Measurements from ENCODE around the gene SGMS1. TPM values are rescaled to one million over a fixed set of nuclear protein-coding genes. Genes with fewer than 3 reads are reported as not detected.

SGMS1 gene
- total and polyA plus RNA-seq, 2 donors (not counting 3 experiments of a cell fraction or from before 2014, with no cell fraction given), result 9.7 to 23.7 TPM

DNA sequence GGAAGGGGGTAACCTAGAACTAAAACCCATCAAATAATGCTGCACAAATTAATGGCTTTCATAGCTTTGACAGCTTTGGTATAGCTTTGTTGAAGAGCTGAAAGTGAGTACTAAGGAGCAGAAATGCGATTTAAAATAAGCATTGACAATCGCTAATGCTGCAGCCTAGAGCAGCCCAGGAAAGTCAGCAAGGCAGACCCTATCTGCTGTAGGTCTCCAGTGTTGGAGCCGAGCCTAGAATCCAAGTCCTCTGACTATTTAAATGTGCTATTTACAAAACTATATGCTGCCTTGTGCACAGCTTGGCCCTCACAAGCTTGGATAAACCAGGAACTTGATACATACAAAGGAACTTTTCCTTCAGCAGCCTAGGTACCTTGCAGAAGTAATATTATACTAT lies 307.6 kb downstream of the SGMS1 start:
- DNase-seq (ENCODE audit: low read depth, low spot score), result no peak
- CTCF ChIA-PET, result interaction anchor here (1.5 kb wide), 1 partner anchor 10 kb away, joined by 7 read pairs; no protein-coding TSS in a partner anchor

GRCh38 chr10:50315424-50315823 lies 308.3 kb downstream of the SGMS1 start:
- BruUV-seq (replicated peaks), result no TSS peak
- TF ChIP-seq EZH2 (IDR thresholded peaks at IDR 0.05; ENCODE audit: borderline replicate concordance, low read depth, low read length, severe bottlenecking) (no peak), POLR2A (IDR thresholded peaks at IDR 0.05; ENCODE audit: low read depth, low read length) (no peak), FOS (IDR thresholded peaks at IDR 0.05; ENCODE audit: borderline replicate concordance, insufficient read depth, low read length) (no peak), GATA2 (IDR thresholded peaks at IDR 0.05; ENCODE audit: insufficient read depth, insufficient read length, low read depth, low read length) (no peak), MYC (IDR thresholded peaks at IDR 0.05; ENCODE audit: low read depth, low read length) (no peak), MAX (IDR thresholded peaks at IDR 0.05; ENCODE audit: insufficient read depth, insufficient read length) (no peak), POLR2AphosphoS5 (IDR thresholded peaks at IDR 0.05; ENCODE audit: insufficient read depth, low read depth, low read length) (no peak), JUN (IDR thresholded peaks at IDR 0.05; ENCODE audit: borderline replicate concordance, insufficient read depth, insufficient read length, low read depth) (no peak), CTCF (IDR thresholded peaks at IDR 0.05; ENCODE audit: extremely low read depth in 1 of 2, insufficient read depth in 1 of 2, low read depth in 1 of 2, low read length in 2 of 2) (no peak)
- Histone ChIP-seq H3K79me2 (ENCODE audit: control insufficient read depth, insufficient read depth, low read length) (no peaks in the 10 kb centered on the region), H3K27ac (ENCODE audit: insufficient read depth, low read depth, low read length) (no peak overlapping the region), H2AFZ (ENCODE audit: low read depth, low read length) (no peak overlapping the region), H3K4me1 (ENCODE audit: control insufficient read depth, extremely low read depth, insufficient read depth, low read length) (no peaks in the 10 kb centered on the region), H3K4me2 (ENCODE audit: insufficient read depth, low read length) (no peak overlapping the region), H3K9me1 (replicated peaks; ENCODE audit: control insufficient read depth, extremely low read depth, insufficient read depth, low read length) (no peaks in the 10 kb centered on the region), H3K4me3 (replicated peaks in 1 of 3; ENCODE audit: insufficient read depth in 1 of 3, low read depth in 1 of 3, low read length in 3 of 3) (no peak overlapping the region), H3K9me3 (replicated peaks; ENCODE audit: control insufficient read depth, insufficient read depth, low read length) (no peaks in the 10 kb centered on the region), H3K9ac (replicated peaks; ENCODE audit: extremely low read depth, insufficient read depth, low read length) (no peak overlapping the region), H4K20me1 (replicated peaks; ENCODE audit: control insufficient read depth, extremely low read depth, insufficient read depth, low read length) (no peaks in the 10 kb centered on the region), H3K27me3 (ENCODE audit: control insufficient read depth in 2 of 2, insufficient read depth in 2 of 2, low read length in 2 of 2) (no peaks in the 10 kb centered on the region), H3K36me3 (ENCODE audit: control insufficient read depth in 2 of 2, extremely low read depth in 1 of 2, insufficient read depth in 2 of 2, low read length in 2 of 2) (peaks cover 0 to 2% of the 10 kb centered on the region in 2 experiments)
- ChIA-PET CTCF (interaction anchor here (1.5 kb wide), 1 partner anchor 11 kb away, joined by 7 read pairs; no protein-coding TSS in a partner anchor), POLR2A (no interaction called here)
- intact Hi-C loops (cut with micrococcal nuclease), result no loop called here
- no peak for DNase-seq (ENCODE audit: low read depth, low spot score)
- no peak for FAIRE-seq
- dilution Hi-C loops (cut with MboI; ENCODE audit: extremely low pct_ligation_motif_present, low sequenced_read_pairs), result no loop called here

More for the DNA sequence above, 307.6 kb downstream of the SGMS1 start:
- intact Hi-C loops (cut with micrococcal nuclease) (no loop called here), dilution Hi-C loops (cut with MboI; ENCODE audit: extremely low pct_ligation_motif_present, low sequenced_read_pairs) (no loop called here)
- Histone ChIP-seq H3K9me1 (replicated peaks; ENCODE audit: control insufficient read depth, extremely low read depth, insufficient read depth, low read length) (no peaks in the 10 kb centered on the region), H4K20me1 (replicated peaks; ENCODE audit: control insufficient read depth, extremely low read depth, insufficient read depth, low read length) (no peaks in the 10 kb centered on the region), H3K27ac (ENCODE audit: insufficient read depth, low read depth, low read length) (no peak overlapping the region), H3K4me2 (ENCODE audit: insufficient read depth, low read length) (no peak overlapping the region), H3K9me3 (replicated peaks; ENCODE audit: control insufficient read depth, insufficient read depth, low read length) (no peaks in the 10 kb centered on the region), H3K4me1 (ENCODE audit: control insufficient read depth, extremely low read depth, insufficient read depth, low read length) (no peaks in the 10 kb centered on the region), H3K4me3 (replicated peaks in 1 of 3; ENCODE audit: insufficient read depth in 1 of 3, low read depth in 1 of 3, low read length in 3 of 3) (no peak overlapping the region), H3K9ac (replicated peaks; ENCODE audit: extremely low read depth, insufficient read depth, low read length) (no peak overlapping the region), H3K79me2 (ENCODE audit: control insufficient read depth, insufficient read depth, low read length) (no peaks in the 10 kb centered on the region), H2AFZ (ENCODE audit: low read depth, low read length) (no peak overlapping the region), H3K36me3 (ENCODE audit: control insufficient read depth in 2 of 2, extremely low read depth in 1 of 2, insufficient read depth in 2 of 2, low read length in 2 of 2) (no peaks in the 10 kb centered on the region), H3K27me3 (ENCODE audit: control insufficient read depth in 2 of 2, insufficient read depth in 2 of 2, low read length in 2 of 2) (no peaks in the 10 kb centered on the region)
- POLR2A ChIA-PET, result no interaction called here
- BruUV-seq (replicated peaks), result no TSS peak
- FAIRE-seq, result no peak
- TF ChIP-seq POLR2AphosphoS5 (IDR thresholded peaks at IDR 0.05; ENCODE audit: insufficient read depth, low read depth, low read length), result no peak
- no peak for TF ChIP-seq CTCF (IDR thresholded peaks at IDR 0.05; ENCODE audit: extremely low read depth in 1 of 2, insufficient read depth in 1 of 2, low read depth in 1 of 2, low read length in 2 of 2)
- no peak for TF ChIP-seq EZH2 (IDR thresholded peaks at IDR 0.05; ENCODE audit: borderline replicate concordance, low read depth, low read length, severe bottlenecking)
- TF ChIP-seq MYC (IDR thresholded peaks at IDR 0.05; ENCODE audit: low read depth, low read length), result no peak

All from endothelial cell of umbilical vein (primary cell).